Lower leg skin (tissue), 4 donors: ENCODE results near the gene ABHD17A. TPM values are rescaled to one million over a fixed set of nuclear protein-coding genes. Genes with fewer than 3 reads are reported as not detected.

Source experiments
- DNase-seq, 2 donors: peaks; one replicate each; pipeline ENCODE4 v3.0.0-alpha.2; 2019; ENCODE audit warnings: low spot score in 2 of 2
- H3K4me3 ChIP-seq: fragments of 200-600 bp; sonication (generic); 2 replicates; pipeline ENCODE4 v1.5.1; 2017; ENCODE audit warnings: mild to moderate bottlenecking, low read depth; ENCODE audit not compliant: poor library complexity, severe bottlenecking
- CTCF ChIP-seq, 3 donors: fragments of 450-650 bp; IDR thresholded peaks; one replicate each; pipeline ENCODE4 v1.5.1; 2016; ENCODE audit warnings: antibody characterized with exemption in 3 of 3, mild to moderate bottlenecking in 3 of 3, moderate library complexity in 2 of 3
- POLR2A ChIP-seq, 2 donors: fragments of 450-650 bp; IDR thresholded peaks; one replicate each; pipeline ENCODE4 v1.6.1; 2016 to 2017; ENCODE audit warnings: antibody characterized with exemption in 2 of 2, mild to moderate bottlenecking in 1 of 2, moderate library complexity in 1 of 2
- WGBS, 2 donors: methylation state at CpG; one replicate each; pipeline ENCODE4 v1.1.5; 2018; 5-methylcytosine and 5-hydroxymethylcytosine counted together
- intact Hi-C: fragments of 100-400 bp; cut with DNase I; formaldehyde crosslinking; loops from one replicate; pipeline ENCODE4 v1.15.0; 2023; ENCODE audit warnings: low total_unique reads
- total RNA-seq, 4 donors: library from RNA; depleted of rRNA; stranded (reverse); fragments of >200 nt; gene quantifications; one replicate each; pipeline ENCODE4 v1.1.0, GENCODE V29; 2016

ABHD17A gene
- total RNA-seq, 4 donors from 2014 or later, result 154 to 201 (median 186) TPM

- intact Hi-C loops, result no loop called here
- WGBS, 2 donors, result 51 to 54% methylated on average over 8 to 9 of the region's 9 CpGs
- TF ChIP-seq POLR2A (IDR thresholded peaks at IDR 0.05), result no peak
- DNase-seq, result no peak
- H3K4me3 ChIP-seq, result no peak overlapping the region
Measured at GRCh38 chr19:1852581-1853128, 32.6 kb downstream of the ABHD17A start.

- WGBS, 2 donors, result 13 to 21% methylated on average over 51 to 55 of the region's 66 CpGs
- H3K4me3 ChIP-seq, result no peak overlapping the region
- DNase-seq, result no peak
- intact Hi-C loops, result no loop called here
- no peak for TF ChIP-seq POLR2A (IDR thresholded peaks at IDR 0.05)
- no peak for TF ChIP-seq CTCF (IDR thresholded peaks at IDR 0.05)
Measured at GRCh38 chr19:1851654-1852580, 33.4 kb downstream of the ABHD17A start.

GRCh38 chr19:1850809-1851653 lies 34.3 kb downstream of the ABHD17A start:
- WGBS, 2 donors, result 69 to 72% methylated on average over 31 of the region's 31 CpGs
- no peak for DNase-seq
- TF ChIP-seq CTCF (IDR thresholded peaks at IDR 0.05) (no peak), POLR2A (IDR thresholded peaks at IDR 0.05) (no peak)
- H3K4me3 ChIP-seq, result no peak overlapping the region
- intact Hi-C loops, result no loop called here

GRCh38 chr19:1849886-1850398 lies 35.4 kb downstream of the ABHD17A start:
- H3K4me3 ChIP-seq, result no peak overlapping the region
- TF ChIP-seq CTCF (IDR thresholded peaks at IDR 0.05) (no peak), POLR2A (IDR thresholded peaks at IDR 0.05) (no peak)
- 82 to 85% methylated on average over 10 of the region's 10 CpGs for WGBS, 2 donors
- DNase-seq, result no peak
- intact Hi-C loops, result no loop called here

- intact Hi-C loops, result no loop called here
- 64 to 67% methylated on average over 5 of the region's 5 CpGs for WGBS, 2 donors
- TF ChIP-seq CTCF (IDR thresholded peaks at IDR 0.05) (no peak), POLR2A (IDR thresholded peaks at IDR 0.05) (no peak)
- no peak overlapping the region for H3K4me3 ChIP-seq
- DNase-seq, result no peak
Measured at GRCh38 chr19:1849132-1849474, 36.2 kb downstream of the ABHD17A start.
